T1000 (cell line): ENCODE results near the gene VDR.
"Not testable (repeated sequence)": the region's sequence is repeated elsewhere in the genome, so short reads cannot be mapped to it uniquely, and the experiment has no call there.

Experiments used
- DNase-seq: peaks from one replicate; lab custom pipeline; 2025; ENCODE audit warnings: mixed read lengths; lab: John Stamatoyannopoulos, UW

Gene VDR

GRCh38 chr12:47813511-47814196 lies 91.1 kb downstream of the VDR start:
- no peak for DNase-seq

- DNase-seq = peak; percentile 83
Observed at GRCh38 chr12:47812797-47813510, 91.8 kb downstream of the VDR start.

GRCh38 chr12:47811581-47812484 lies 93.0 kb downstream of the VDR start:
- DNase-seq = no peak

- DNase-seq = no peak
Observed at GRCh38 chr12:47811072-47811396, 93.8 kb downstream of the VDR start.

GRCh38 chr12:47809518-47809917 lies 95.3 kb downstream of the VDR start:
- DNase-seq = not testable (repeated sequence)

GRCh38 chr12:47808574-47809365 lies 96.0 kb downstream of the VDR start:
- DNase-seq = no peak

GRCh38 chr12:47808050-47808449 lies 96.7 kb downstream of the VDR start:
- no peak for DNase-seq

GRCh38 chr12:47807338-47807737 lies 97.5 kb downstream of the VDR start:
- DNase-seq = no peak

GRCh38 chr12:47805417-47805816 lies 99.4 kb downstream of the VDR start:
- no peak for DNase-seq

- DNase-seq = no peak
Observed at GRCh38 chr12:47804171-47804570, 100.6 kb downstream of the VDR start.

GRCh38 chr12:47803191-47803875 lies 101.5 kb downstream of the VDR start:
- no peak for DNase-seq

- no peak for DNase-seq
Observed at GRCh38 chr12:47802312-47802711, 102.5 kb downstream of the VDR start.

- DNase-seq = no peak
Observed at GRCh38 chr12:47801904-47802246, 102.9 kb downstream of the VDR start.

- DNase-seq = no peak
Observed at GRCh38 chr12:47801170-47801903, 103.5 kb downstream of the VDR start.

- DNase-seq = no peak
Observed at GRCh38 chr12:47800582-47800981, 104.2 kb downstream of the VDR start.

GRCh38 chr12:47799357-47799955 lies 105.3 kb downstream of the VDR start:
- DNase-seq = no peak

- DNase-seq = no peak
Observed at GRCh38 chr12:47798382-47798948, 106.3 kb downstream of the VDR start.

- DNase-seq = no peak
Observed at GRCh38 chr12:47797441-47797840, 107.4 kb downstream of the VDR start.

- no peak for DNase-seq
Observed at GRCh38 chr12:47795814-47796411, 108.9 kb downstream of the VDR start.
